ENCODE data around the gene APLF.

- TF ChIP-seq REST (IDR thresholded peaks at IDR 0.05; ENCODE audit: insufficient read depth in 1 of 2, low read depth in 2 of 2, low read length in 2 of 2): no peak
- TF ChIP-seq TAF1 (IDR thresholded peaks at IDR 0.05; ENCODE audit: borderline replicate concordance, insufficient read depth, low read length): no peak
- TF ChIP-seq POLR2AphosphoS5 (IDR thresholded peaks at IDR 0.05; ENCODE audit: low read depth, low read length): no peak
- no peak for TF ChIP-seq SIN3A (IDR thresholded peaks at IDR 0.05; ENCODE audit: borderline replicate concordance, insufficient read depth, low read length)
- no peak for TF ChIP-seq FOXP2 (optimal IDR thresholded peaks at IDR 0.05; ENCODE audit: borderline replicate concordance, extremely low read depth, extremely low read length, insufficient read depth)
Measured at GRCh38 chr2:68417926-68418325, 49.5 kb upstream of the APLF start.

Data from PFSK-1 (cell line).